WTC11 (cell line): ENCODE results near the gene CORIN. TPM values are rescaled to one million over a fixed set of nuclear protein-coding genes. Genes with fewer than 3 reads are reported as not detected.

Experiments
- ATAC-seq: fragments of 200-7000 bp; cut with Tn5 transposase; 2 replicates; pipeline ENCODE4 v1.10.0; 2021; ENCODE audit warnings: mild to moderate bottlenecking, moderate library complexity
- CTCF ChIA-PET: fragments of 300-600 bp; sonication (Branson Sonifier 250); formaldehyde crosslinking; loops from one replicate; lab custom pipeline; 2021; ENCODE audit warnings: antibody characterized with exemption; lab: Charles Lee
- POLR2A ChIA-PET: fragments of 350-600 bp; sonication (Branson Sonifier 250); formaldehyde crosslinking; loops from one replicate; lab custom pipeline; 2021; ENCODE audit warnings: antibody characterized with exemption; lab: Charles Lee
- DNase-seq: peaks from one replicate; pipeline ENCODE4 v3.0.0; 2021; ENCODE audit warnings: low spot score
- H3K27ac Mint-ChIP-seq: 2 replicates; pipeline ENCODE4 v1.8.0; 2021; ENCODE audit warnings: mixed read lengths
- H3K27me3 Mint-ChIP-seq: 2 replicates; pipeline ENCODE4 v1.8.0; 2021; ENCODE audit warnings: low read depth, mild to moderate bottlenecking, moderate library complexity, mixed read lengths
- H3K36me3 Mint-ChIP-seq: 2 replicates; pipeline ENCODE4 v1.8.0; 2021; ENCODE audit warnings: mixed read lengths
- H3K4me1 Mint-ChIP-seq: 2 replicates; pipeline ENCODE4 v1.8.0; 2022; ENCODE audit warnings: mixed read lengths
- H3K4me3 Mint-ChIP-seq: 2 replicates; pipeline ENCODE4 v1.8.0; 2021; ENCODE audit warnings: mild to moderate bottlenecking, moderate library complexity, mixed read lengths
- H3K9me3 Mint-ChIP-seq: 2 replicates; pipeline ENCODE4 v1.8.0; 2021; ENCODE audit warnings: mixed read lengths
- ATF1 ChIP-seq: sonication (generic); formaldehyde crosslinking; IDR thresholded peaks from 2 replicates; pipeline ENCODE4 v1.8.1; 2023; ENCODE audit warnings: mild to moderate bottlenecking, moderate library complexity, missing genetic modification reagents
- CREB1 ChIP-seq: sonication (generic); formaldehyde crosslinking; IDR thresholded peaks from 2 replicates; pipeline ENCODE4 v1.8.0; 2023; ENCODE audit warnings: mild to moderate bottlenecking, missing genetic modification reagents
- CREM ChIP-seq: sonication (generic); formaldehyde crosslinking; IDR thresholded peaks from 2 replicates; pipeline ENCODE4 v1.8.1; 2022; ENCODE audit warnings: mild to moderate bottlenecking, missing genetic modification reagents, moderate library complexity
- GRHL2 ChIP-seq: fragments of 250-450 bp; sonication (Bioruptor Pico); IDR thresholded peaks from 2 replicates; pipeline ENCODE4 v1.8.0; 2022; ENCODE audit warnings: mild to moderate bottlenecking, moderate library complexity; ENCODE audit not compliant: insufficient replicate concordance, severe bottlenecking
- MYBL2 ChIP-seq: sonication (generic); formaldehyde crosslinking; IDR thresholded peaks from 2 replicates; pipeline ENCODE4 v1.8.1; 2023; ENCODE audit warnings: mild to moderate bottlenecking, moderate library complexity, missing genetic modification reagents
- NR1H2 ChIP-seq: sonication (generic); formaldehyde crosslinking; IDR thresholded peaks from 2 replicates; pipeline ENCODE4 v1.9.0; 2021; ENCODE audit warnings: mild to moderate bottlenecking, moderate library complexity, missing genetic modification reagents
- NR2C2 ChIP-seq: sonication (generic); formaldehyde crosslinking; IDR thresholded peaks from 2 replicates; pipeline ENCODE4 v1.8.0; 2022; ENCODE audit warnings: mild to moderate bottlenecking, missing genetic modification reagents
- PRRX2 ChIP-seq: fragments of 250-450 bp; sonication (Bioruptor Pico); IDR thresholded peaks from 2 replicates; pipeline ENCODE4 v1.8.0; 2021; ENCODE audit warnings: mild to moderate bottlenecking
- SMAD3 ChIP-seq: sonication (generic); formaldehyde crosslinking; IDR thresholded peaks from 2 replicates; pipeline ENCODE4 v1.8.0; 2022; ENCODE audit warnings: missing genetic modification reagents, mild to moderate bottlenecking, borderline replicate concordance
- SP1 ChIP-seq: sonication (generic); formaldehyde crosslinking; conservative IDR thresholded peaks from 2 replicates; pipeline ENCODE4 v1.8.1; 2022; ENCODE audit warnings: missing genetic modification reagents
- TEAD4 ChIP-seq: sonication (generic); formaldehyde crosslinking; IDR thresholded peaks from 2 replicates; pipeline ENCODE4 v1.8.0; 2022; ENCODE audit warnings: mild to moderate bottlenecking, missing genetic modification reagents
- ZNF121 ChIP-seq: sonication (generic); formaldehyde crosslinking; IDR thresholded peaks from 2 replicates; pipeline ENCODE4 v1.8.0; 2023; ENCODE audit warnings: missing genetic modification reagents
- ZNF219 ChIP-seq: sonication (generic); formaldehyde crosslinking; IDR thresholded peaks from 2 replicates; pipeline ENCODE4 v1.8.0; 2023; ENCODE audit warnings: missing genetic modification reagents, mild to moderate bottlenecking, borderline replicate concordance
- ZNF263 ChIP-seq: sonication (generic); formaldehyde crosslinking; IDR thresholded peaks from 2 replicates; pipeline ENCODE4 v1.8.1; 2022; ENCODE audit warnings: low read depth, mild to moderate bottlenecking, moderate library complexity, missing genetic modification reagents
- ZNF423 ChIP-seq: fragments of 250-450 bp; sonication (Bioruptor Pico); IDR thresholded peaks from 2 replicates; pipeline ENCODE4 v2.1.2; 2022; ENCODE audit warnings: mild to moderate bottlenecking, moderate library complexity
- total RNA-seq: library from RNA; stranded (reverse); gene quantifications from 3 replicates; pipeline ENCODE4 v1.2.3, GENCODE V29; 2021
- TF ChIP-seq, protein P1 (sequence below): sonication (generic); formaldehyde crosslinking; IDR thresholded peaks from 2 replicates; pipeline ENCODE4 v1.8.1; 2023; ENCODE audit warnings: mild to moderate bottlenecking, moderate library complexity, missing genetic modification reagents
- TF ChIP-seq, protein P2 (sequence below): fragments of 250-450 bp; sonication (Bioruptor Pico); IDR thresholded peaks from 2 replicates; pipeline ENCODE4 v1.9.0; 2021; ENCODE audit warnings: moderate library complexity, mild to moderate bottlenecking, inconsistent platforms, borderline replicate concordance
- TF ChIP-seq, protein P3 (sequence below): fragments of 250-450 bp; sonication (Bioruptor Pico); IDR thresholded peaks from 2 replicates; pipeline ENCODE4 v1.9.0; 2021; ENCODE audit warnings: mild to moderate bottlenecking
- TF ChIP-seq, protein P4 (sequence below): sonication (generic); formaldehyde crosslinking; conservative IDR thresholded peaks from 2 replicates; pipeline ENCODE4 v1.8.1; 2022; ENCODE audit warnings: mild to moderate bottlenecking, missing genetic modification reagents
- TF ChIP-seq, protein P5 (sequence below): sonication (generic); formaldehyde crosslinking; IDR thresholded peaks from 2 replicates; pipeline ENCODE4 v1.8.0; 2022; ENCODE audit warnings: mild to moderate bottlenecking, missing genetic modification reagents
- TF ChIP-seq, protein P6 (sequence below): sonication (generic); formaldehyde crosslinking; IDR thresholded peaks from 2 replicates; pipeline ENCODE4 v1.8.1; 2022; ENCODE audit warnings: low read depth, missing genetic modification reagents, borderline replicate concordance

The CORIN gene
- total RNA-seq, 1 experiment from 2014 or later = 0.33 TPM

DNA sequence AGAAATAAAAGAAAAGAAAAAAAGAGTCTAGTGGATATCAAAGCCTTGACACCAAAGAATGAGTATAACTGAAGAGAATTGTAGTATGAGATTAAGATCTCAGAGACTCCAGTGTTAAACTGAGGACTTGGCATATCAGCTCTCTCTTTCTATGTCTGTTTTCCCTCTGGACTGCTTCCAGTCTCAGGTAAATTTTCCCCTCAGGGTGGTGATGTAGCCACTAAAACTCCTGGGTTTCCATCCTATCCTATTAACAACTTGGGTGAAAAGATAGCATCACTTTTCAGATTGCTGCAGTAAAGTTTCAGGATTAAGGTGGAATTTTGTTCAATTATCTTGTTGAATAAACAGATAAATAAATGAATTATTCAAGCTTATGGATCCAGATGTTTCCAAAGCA is 267.1 kb downstream of the CORIN start (continued):
- TF ChIP-seq, protein P1, sequence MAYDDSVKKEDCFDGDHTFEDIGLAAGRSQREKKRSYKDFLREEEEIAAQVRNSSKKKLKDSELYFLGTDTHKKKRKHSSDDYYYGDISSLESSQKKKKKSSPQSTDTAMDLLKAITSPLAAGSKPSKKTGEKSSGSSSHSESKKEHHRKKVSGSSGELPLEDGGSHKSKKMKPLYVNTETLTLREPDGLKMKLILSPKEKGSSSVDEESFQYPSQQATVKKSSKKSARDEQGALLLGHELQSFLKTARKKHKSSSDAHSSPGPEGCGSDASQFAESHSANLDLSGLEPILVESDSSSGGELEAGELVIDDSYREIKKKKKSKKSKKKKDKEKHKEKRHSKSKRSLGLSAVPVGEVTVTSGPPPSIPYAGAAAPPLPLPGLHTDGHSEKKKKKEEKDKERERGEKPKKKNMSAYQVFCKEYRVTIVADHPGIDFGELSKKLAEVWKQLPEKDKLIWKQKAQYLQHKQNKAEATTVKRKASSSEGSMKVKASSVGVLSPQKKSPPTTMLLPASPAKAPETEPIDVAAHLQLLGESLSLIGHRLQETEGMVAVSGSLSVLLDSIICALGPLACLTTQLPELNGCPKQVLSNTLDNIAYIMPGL (CRISPR knock-in tag) = no peak
- no peak for TF ChIP-seq ZNF263
- TF ChIP-seq ATF1 (CRISPR knock-in tag) = no peak
- no peak for TF ChIP-seq NR1H2 (CRISPR knock-in tag)
- TF ChIP-seq ZNF423 (CRISPR knock-in tag) = no peak
- TF ChIP-seq ZNF121 (CRISPR knock-in tag) = no peak
- TF ChIP-seq CREM (CRISPR knock-in tag) = no peak
- TF ChIP-seq, all 79 proteins: peak for 0

DNA sequence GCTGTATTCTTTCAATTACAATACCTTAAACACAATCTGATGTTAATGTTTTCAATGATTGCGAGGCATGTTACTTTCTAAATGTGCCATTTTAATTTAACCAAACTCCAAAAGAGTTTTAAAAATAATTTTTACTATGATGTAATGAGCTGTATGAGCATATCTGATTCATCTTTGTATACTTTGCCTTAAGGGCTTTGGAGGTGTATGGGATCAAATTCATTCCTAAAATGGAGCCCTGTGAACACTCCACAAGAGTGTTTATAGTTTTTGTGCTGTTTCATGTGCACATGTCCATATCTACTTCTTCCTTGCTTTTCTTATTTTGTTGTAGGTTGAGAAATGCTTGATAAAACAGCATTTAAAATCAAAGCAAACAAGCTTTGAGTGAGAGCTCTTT is 270.4 kb downstream of the CORIN start:
- Mint-ChIP-seq H3K4me1 (no peaks in the 10 kb centered on the region), H3K27me3 (no peaks in the 10 kb centered on the region), H3K27ac (no peak overlapping the region), H3K9me3 (no peaks in the 10 kb centered on the region), H3K4me3 (no peak overlapping the region), H3K36me3 (no peaks in the 10 kb centered on the region)
- POLR2A ChIA-PET = no interaction called here
- CTCF ChIA-PET = no interaction called here
- no peak for ATAC-seq
- no peak for DNase-seq
- no peak for TF ChIP-seq NR2C2 (CRISPR knock-in tag)
- no peak for TF ChIP-seq GRHL2 (CRISPR knock-in tag)
- TF ChIP-seq MYBL2 (CRISPR knock-in tag) = no peak
- TF ChIP-seq, protein P2, sequence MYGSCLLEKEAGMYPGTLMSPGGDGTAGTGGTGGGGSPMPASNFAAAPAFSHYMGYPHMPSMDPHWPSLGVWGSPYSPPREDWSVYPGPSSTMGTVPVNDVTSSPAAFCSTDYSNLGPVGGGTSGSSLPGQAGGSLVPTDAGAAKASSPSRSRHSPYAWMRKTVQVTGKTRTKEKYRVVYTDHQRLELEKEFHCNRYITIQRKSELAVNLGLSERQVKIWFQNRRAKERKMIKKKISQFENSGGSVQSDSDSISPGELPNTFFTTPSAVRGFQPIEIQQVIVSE (CRISPR knock-in tag) = no peak
- TF ChIP-seq TEAD4 (CRISPR knock-in tag) = no peak
- no peak for TF ChIP-seq SMAD3 (CRISPR knock-in tag)
- TF ChIP-seq ZNF219 (CRISPR knock-in tag) = no peak
- TF ChIP-seq PRRX2 (CRISPR knock-in tag) = no peak
- TF ChIP-seq, protein P3, sequence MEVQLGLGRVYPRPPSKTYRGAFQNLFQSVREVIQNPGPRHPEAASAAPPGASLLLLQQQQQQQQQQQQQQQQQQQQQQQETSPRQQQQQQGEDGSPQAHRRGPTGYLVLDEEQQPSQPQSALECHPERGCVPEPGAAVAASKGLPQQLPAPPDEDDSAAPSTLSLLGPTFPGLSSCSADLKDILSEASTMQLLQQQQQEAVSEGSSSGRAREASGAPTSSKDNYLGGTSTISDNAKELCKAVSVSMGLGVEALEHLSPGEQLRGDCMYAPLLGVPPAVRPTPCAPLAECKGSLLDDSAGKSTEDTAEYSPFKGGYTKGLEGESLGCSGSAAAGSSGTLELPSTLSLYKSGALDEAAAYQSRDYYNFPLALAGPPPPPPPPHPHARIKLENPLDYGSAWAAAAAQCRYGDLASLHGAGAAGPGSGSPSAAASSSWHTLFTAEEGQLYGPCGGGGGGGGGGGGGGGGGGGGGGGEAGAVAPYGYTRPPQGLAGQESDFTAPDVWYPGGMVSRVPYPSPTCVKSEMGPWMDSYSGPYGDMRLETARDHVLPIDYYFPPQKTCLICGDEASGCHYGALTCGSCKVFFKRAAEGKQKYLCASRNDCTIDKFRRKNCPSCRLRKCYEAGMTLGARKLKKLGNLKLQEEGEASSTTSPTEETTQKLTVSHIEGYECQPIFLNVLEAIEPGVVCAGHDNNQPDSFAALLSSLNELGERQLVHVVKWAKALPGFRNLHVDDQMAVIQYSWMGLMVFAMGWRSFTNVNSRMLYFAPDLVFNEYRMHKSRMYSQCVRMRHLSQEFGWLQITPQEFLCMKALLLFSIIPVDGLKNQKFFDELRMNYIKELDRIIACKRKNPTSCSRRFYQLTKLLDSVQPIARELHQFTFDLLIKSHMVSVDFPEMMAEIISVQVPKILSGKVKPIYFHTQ (CRISPR knock-in tag) = no peak
- no peak for TF ChIP-seq SP1 (CRISPR knock-in tag)

DNA sequence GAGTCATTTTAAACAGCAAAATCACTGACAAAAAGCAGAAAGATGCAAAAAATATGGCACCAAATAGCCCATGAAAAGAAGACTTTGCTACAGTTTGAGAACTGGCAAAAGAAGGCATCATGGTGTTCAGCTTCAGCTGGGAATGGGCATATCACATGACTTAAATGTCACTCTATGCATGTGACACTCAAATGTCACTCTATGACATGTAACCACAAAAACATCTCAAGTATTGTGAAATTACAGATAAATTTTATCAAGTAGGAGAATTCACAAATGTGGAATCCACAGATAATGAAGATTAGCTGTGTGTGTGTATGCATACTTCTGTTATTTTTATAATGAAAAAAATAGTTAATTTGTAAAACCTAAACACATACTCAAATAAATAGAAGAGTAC is 270.9 kb downstream of the CORIN start:
- CTCF ChIA-PET = interaction anchor here (1.4 kb wide), 1 partner anchor 77 kb away, joined by 3 read pairs; no protein-coding TSS in a partner anchor
- no peak overlapping the region for H3K27ac Mint-ChIP-seq
- ATAC-seq = no peak
- no peak overlapping the region for H3K4me3 Mint-ChIP-seq
- no peaks in the 10 kb centered on the region for H3K4me1 Mint-ChIP-seq
- H3K27me3 Mint-ChIP-seq = no peaks in the 10 kb centered on the region
- no peaks in the 10 kb centered on the region for H3K9me3 Mint-ChIP-seq
- POLR2A ChIA-PET = no interaction called here
- H3K36me3 Mint-ChIP-seq = no peaks in the 10 kb centered on the region
- TF ChIP-seq CREB1 (CRISPR knock-in tag) (no peak), ZNF423 (CRISPR knock-in tag) (no peak), SP1 (CRISPR knock-in tag) (no peak)
- TF ChIP-seq, protein P4, sequence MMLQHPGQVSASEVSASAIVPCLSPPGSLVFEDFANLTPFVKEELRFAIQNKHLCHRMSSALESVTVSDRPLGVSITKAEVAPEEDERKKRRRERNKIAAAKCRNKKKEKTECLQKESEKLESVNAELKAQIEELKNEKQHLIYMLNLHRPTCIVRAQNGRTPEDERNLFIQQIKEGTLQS (CRISPR knock-in tag) = no peak
- TF ChIP-seq, protein P5, sequence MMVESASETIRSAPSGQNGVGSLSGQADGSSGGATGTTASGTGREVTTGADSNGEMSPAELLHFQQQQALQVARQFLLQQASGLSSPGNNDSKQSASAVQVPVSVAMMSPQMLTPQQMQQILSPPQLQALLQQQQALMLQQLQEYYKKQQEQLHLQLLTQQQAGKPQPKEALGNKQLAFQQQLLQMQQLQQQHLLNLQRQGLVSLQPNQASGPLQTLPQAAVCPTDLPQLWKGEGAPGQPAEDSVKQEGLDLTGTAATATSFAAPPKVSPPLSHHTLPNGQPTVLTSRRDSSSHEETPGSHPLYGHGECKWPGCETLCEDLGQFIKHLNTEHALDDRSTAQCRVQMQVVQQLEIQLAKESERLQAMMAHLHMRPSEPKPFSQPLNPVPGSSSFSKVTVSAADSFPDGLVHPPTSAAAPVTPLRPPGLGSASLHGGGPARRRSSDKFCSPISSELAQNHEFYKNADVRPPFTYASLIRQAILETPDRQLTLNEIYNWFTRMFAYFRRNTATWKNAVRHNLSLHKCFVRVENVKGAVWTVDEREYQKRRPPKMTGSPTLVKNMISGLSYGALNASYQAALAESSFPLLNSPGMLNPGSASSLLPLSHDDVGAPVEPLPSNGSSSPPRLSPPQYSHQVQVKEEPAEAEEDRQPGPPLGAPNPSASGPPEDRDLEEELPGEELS (CRISPR knock-in tag) = no peak
- TF ChIP-seq, protein P6, sequence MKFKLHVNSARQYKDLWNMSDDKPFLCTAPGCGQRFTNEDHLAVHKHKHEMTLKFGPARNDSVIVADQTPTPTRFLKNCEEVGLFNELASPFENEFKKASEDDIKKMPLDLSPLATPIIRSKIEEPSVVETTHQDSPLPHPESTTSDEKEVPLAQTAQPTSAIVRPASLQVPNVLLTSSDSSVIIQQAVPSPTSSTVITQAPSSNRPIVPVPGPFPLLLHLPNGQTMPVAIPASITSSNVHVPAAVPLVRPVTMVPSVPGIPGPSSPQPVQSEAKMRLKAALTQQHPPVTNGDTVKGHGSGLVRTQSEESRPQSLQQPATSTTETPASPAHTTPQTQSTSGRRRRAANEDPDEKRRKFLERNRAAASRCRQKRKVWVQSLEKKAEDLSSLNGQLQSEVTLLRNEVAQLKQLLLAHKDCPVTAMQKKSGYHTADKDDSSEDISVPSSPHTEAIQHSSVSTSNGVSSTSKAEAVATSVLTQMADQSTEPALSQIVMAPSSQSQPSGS (CRISPR knock-in tag) = no peak
- no peak for DNase-seq
